ENCODE measurements around the gene POGK.

Gene POGK

DNA sequence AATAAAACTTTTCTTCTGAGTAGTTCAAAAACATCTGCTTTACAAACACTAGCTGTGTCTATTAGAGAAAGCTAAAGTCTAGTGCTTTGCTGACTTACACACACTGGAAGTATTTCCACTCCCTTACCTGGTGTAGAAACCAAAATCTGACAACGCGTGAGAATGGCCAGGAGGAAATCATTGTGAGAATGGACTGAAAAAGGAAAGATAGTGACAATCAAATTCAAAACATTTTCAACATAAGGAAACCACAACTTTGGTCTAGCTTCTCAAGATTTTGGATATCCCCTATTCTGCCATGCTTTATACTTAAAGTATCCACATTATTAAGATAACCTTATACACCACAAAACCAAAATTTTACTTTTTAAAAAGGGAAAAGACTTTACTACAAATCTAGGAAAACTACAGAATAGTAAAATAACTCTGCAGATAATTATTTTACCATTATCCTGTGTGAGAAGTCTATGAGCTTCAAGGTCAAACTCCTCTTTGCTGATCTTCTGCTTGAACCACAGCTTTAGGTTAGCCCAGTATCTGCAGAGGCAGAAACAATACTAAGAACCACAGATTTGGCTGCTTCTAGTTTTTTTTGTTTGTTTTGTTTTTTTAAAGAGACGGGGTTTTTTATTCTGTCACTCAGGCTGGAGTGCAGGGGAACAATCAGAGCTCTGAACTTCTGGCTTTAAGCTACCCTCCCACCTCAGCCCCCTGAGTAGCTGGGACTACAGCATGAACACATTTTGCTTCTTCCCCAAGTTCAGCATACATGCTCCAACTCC lies 30.2 kb downstream of the POGK start:
- Histone ChIP-seq H3K9me2 (replicated peaks; ENCODE audit: insufficient read depth, low read length) (no peaks in the 10 kb centered on the region), H3K4me2 (ENCODE audit: low read depth, low read length, poor library complexity, severe bottlenecking) (no peak overlapping the region), H4K20me1 (ENCODE audit: low read depth, low read length) (no peaks in the 10 kb centered on the region), H3K79me2 (ENCODE audit: insufficient read depth, low read length) (peaks cover 64% of the 10 kb centered on the region), H3K27ac (ENCODE audit: low read depth, low read length) (no peak overlapping the region), H2AFZ (ENCODE audit: low read depth, low read length, severe bottlenecking) (no peak overlapping the region), H3K4me3 (ENCODE audit: insufficient read depth, low read length, poor library complexity, severe bottlenecking) (no peak overlapping the region), H3K9ac (ENCODE audit: low read length) (no peak overlapping the region), H3K27me3 (ENCODE audit: low read length) (no peaks in the 10 kb centered on the region), H3K36me3 (ENCODE audit: low read length) (peaks cover 2% of the 10 kb centered on the region; the same call in 1 of the 2 replicates), H3K9me3 (ENCODE audit: insufficient read depth, low read length) (no peaks in the 10 kb centered on the region), H3F3A (ENCODE audit: insufficient read depth) (no peaks in the 10 kb centered on the region)
- TF ChIP-seq, protein P1, sequence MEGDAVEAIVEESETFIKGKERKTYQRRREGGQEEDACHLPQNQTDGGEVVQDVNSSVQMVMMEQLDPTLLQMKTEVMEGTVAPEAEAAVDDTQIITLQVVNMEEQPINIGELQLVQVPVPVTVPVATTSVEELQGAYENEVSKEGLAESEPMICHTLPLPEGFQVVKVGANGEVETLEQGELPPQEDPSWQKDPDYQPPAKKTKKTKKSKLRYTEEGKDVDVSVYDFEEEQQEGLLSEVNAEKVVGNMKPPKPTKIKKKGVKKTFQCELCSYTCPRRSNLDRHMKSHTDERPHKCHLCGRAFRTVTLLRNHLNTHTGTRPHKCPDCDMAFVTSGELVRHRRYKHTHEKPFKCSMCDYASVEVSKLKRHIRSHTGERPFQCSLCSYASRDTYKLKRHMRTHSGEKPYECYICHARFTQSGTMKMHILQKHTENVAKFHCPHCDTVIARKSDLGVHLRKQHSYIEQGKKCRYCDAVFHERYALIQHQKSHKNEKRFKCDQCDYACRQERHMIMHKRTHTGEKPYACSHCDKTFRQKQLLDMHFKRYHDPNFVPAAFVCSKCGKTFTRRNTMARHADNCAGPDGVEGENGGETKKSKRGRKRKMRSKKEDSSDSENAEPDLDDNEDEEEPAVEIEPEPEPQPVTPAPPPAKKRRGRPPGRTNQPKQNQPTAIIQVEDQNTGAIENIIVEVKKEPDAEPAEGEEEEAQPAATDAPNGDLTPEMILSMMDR (IDR thresholded peaks at IDR 0.05; ENCODE audit: insufficient read depth, low read length, poor library complexity, severe bottlenecking), result no peak
- TF ChIP-seq EZH2phosphoT487 (conservative IDR thresholded peaks at IDR 0.05; ENCODE audit: low read length), result no peak

DNA sequence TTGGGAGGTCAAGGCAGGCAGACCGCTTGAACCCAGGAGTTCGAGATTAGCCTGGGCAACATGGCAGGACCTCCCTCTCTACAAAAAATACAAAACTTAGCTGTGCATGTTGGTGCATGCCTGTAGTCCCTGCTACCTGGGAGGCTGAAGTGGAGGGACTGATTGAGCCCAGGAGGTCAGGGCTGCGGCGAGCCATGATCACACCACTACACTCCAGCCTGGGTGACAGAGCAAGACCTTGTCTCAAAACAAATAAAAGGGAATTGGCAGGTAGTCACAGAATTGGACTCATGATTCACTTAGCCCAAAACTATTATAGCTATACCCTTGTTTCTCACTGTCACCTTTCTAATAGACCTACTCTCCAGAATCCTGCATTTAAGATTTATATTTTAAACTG lies 31.3 kb downstream of the POGK start:
- H3K79me2 ChIP-seq (ENCODE audit: insufficient read depth, low read length), result peaks cover 71% of the 10 kb centered on the region
- no peaks in the 10 kb centered on the region for H4K20me1 ChIP-seq (ENCODE audit: low read depth, low read length)
- H3K27me3 ChIP-seq (ENCODE audit: low read length), result no peaks in the 10 kb centered on the region
- H3K9ac ChIP-seq (ENCODE audit: low read length), result no peak overlapping the region
- no peaks in the 10 kb centered on the region for H3F3A ChIP-seq (ENCODE audit: insufficient read depth)
- peaks cover 2% of the 10 kb centered on the region; the same call in 1 of the 2 replicates for H3K36me3 ChIP-seq (ENCODE audit: low read length)
- TF ChIP-seq, protein P1 (IDR thresholded peaks at IDR 0.05; ENCODE audit: insufficient read depth, low read length, poor library complexity, severe bottlenecking), result no peak
- no peak for TF ChIP-seq EZH2phosphoT487 (conservative IDR thresholded peaks at IDR 0.05; ENCODE audit: low read length)
- no peak overlapping the region for H3K4me3 ChIP-seq (ENCODE audit: insufficient read depth, low read length, poor library complexity, severe bottlenecking)
- H2AFZ ChIP-seq (ENCODE audit: low read depth, low read length, severe bottlenecking), result no peak overlapping the region
- H3K27ac ChIP-seq (ENCODE audit: low read depth, low read length), result no peak overlapping the region
- H3K9me3 ChIP-seq (ENCODE audit: insufficient read depth, low read length), result no peaks in the 10 kb centered on the region
- H3K4me2 ChIP-seq (ENCODE audit: low read depth, low read length, poor library complexity, severe bottlenecking), result no peak overlapping the region
- H3K9me2 ChIP-seq (replicated peaks; ENCODE audit: insufficient read depth, low read length), result no peaks in the 10 kb centered on the region

DNA sequence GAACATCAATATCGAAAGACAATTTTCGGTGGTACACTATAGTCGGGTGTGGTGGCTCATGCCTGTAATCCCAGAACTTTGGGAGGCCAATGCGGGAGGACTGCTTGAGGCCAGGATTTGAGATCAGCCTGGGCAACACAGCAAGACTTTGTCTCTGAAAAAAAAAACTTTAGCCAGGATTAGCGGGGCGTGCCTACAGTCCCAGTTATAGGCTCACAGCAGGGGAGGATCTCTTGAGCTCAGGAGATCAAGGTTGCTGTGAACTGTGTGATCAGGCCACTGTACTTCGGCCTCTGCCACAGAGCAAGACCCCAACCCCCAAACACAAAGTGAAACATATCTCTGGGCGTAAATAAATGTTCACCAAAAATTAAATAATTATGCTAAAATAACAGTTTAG lies 35.2 kb downstream of the POGK start:
- H3K4me2 ChIP-seq (ENCODE audit: low read depth, low read length, poor library complexity, severe bottlenecking), result peak overlapping the region; percentile 98
- no peak for TF ChIP-seq EZH2phosphoT487 (conservative IDR thresholded peaks at IDR 0.05; ENCODE audit: low read length)
- TF ChIP-seq, protein P1 (IDR thresholded peaks at IDR 0.05; ENCODE audit: insufficient read depth, low read length, poor library complexity, severe bottlenecking), result no peak
- H3F3A ChIP-seq (ENCODE audit: insufficient read depth), result no peaks in the 10 kb centered on the region
- H3K9me2 ChIP-seq (replicated peaks; ENCODE audit: insufficient read depth, low read length), result no peaks in the 10 kb centered on the region
- H3K27me3 ChIP-seq (ENCODE audit: low read length), result no peaks in the 10 kb centered on the region
- H3K27ac ChIP-seq (ENCODE audit: low read depth, low read length), result no peak overlapping the region
- H3K9ac ChIP-seq (ENCODE audit: low read length), result peak overlapping the region; percentile 82; the same call in 1 of the 2 replicates
- no peaks in the 10 kb centered on the region for H4K20me1 ChIP-seq (ENCODE audit: low read depth, low read length)
- H3K9me3 ChIP-seq (ENCODE audit: insufficient read depth, low read length), result no peaks in the 10 kb centered on the region
- H3K36me3 ChIP-seq (ENCODE audit: low read length), result no peaks in the 10 kb centered on the region
- peak overlapping the region; percentile 72 for H3K4me3 ChIP-seq (ENCODE audit: insufficient read depth, low read length, poor library complexity, severe bottlenecking)
- no peak overlapping the region for H2AFZ ChIP-seq (ENCODE audit: low read depth, low read length, severe bottlenecking)
- peaks cover 63% of the 10 kb centered on the region for H3K79me2 ChIP-seq (ENCODE audit: insufficient read depth, low read length)
